ENCODE results near the gene YWHAQ. TPM values are rescaled to one million over a fixed set of nuclear protein-coding genes. Genes with fewer than 3 reads are reported as not detected.
"Not testable (repeated sequence)": the region's sequence is repeated elsewhere in the genome, so short reads cannot be mapped to it uniquely, and the experiment has no call there.

The YWHAQ gene
- total RNA-seq, 6 experiments from 2014 or later: 70.4 to 105 (median 84.2) TPM

- ATAC-seq (peak in 3 of 4 donors; percentile 32 to 63 (median 33)), DNase-seq (no peak)
- no peaks in the 10 kb centered on the region for H3K27me3 ChIP-seq
- H3K27ac ChIP-seq: no peak overlapping the region
- no peaks in the 10 kb centered on the region for H3K9me3 ChIP-seq
- TF ChIP-seq, protein P1, sequence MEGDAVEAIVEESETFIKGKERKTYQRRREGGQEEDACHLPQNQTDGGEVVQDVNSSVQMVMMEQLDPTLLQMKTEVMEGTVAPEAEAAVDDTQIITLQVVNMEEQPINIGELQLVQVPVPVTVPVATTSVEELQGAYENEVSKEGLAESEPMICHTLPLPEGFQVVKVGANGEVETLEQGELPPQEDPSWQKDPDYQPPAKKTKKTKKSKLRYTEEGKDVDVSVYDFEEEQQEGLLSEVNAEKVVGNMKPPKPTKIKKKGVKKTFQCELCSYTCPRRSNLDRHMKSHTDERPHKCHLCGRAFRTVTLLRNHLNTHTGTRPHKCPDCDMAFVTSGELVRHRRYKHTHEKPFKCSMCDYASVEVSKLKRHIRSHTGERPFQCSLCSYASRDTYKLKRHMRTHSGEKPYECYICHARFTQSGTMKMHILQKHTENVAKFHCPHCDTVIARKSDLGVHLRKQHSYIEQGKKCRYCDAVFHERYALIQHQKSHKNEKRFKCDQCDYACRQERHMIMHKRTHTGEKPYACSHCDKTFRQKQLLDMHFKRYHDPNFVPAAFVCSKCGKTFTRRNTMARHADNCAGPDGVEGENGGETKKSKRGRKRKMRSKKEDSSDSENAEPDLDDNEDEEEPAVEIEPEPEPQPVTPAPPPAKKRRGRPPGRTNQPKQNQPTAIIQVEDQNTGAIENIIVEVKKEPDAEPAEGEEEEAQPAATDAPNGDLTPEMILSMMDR (IDR thresholded peaks at IDR 0.05): no peak
- no peak for TF ChIP-seq POLR2A (IDR thresholded peaks at IDR 0.05)
- 56% methylated on average over 3 of the region's 3 CpGs for WGBS (ENCODE audit: insufficient coverage, low coverage, low lambda C conversion rate, missing lambda C conversion rate)
- intact Hi-C loops (cut with DNase I): no loop called here
- no peaks in the 10 kb centered on the region for H3K4me1 ChIP-seq
- H3K4me3 ChIP-seq: no peak overlapping the region
- H3K36me3 ChIP-seq: peaks cover 0 to 7% (median 5%) of the 10 kb centered on the region in 4 donors
These were observed 38.1 kb downstream of the YWHAQ start for GRCh38 chr2:9592699-9593098.

GRCh38 chr2:9590641-9591040 lies 40.2 kb downstream of the YWHAQ start:
- WGBS (ENCODE audit: insufficient coverage, low coverage, low lambda C conversion rate, missing lambda C conversion rate): 86% methylated on average over 3 of the region's 3 CpGs
- no peak overlapping the region for H3K27ac ChIP-seq
- no peak for DNase-seq
- H3K36me3 ChIP-seq: peaks cover 0 to 23% (median 5%) of the 10 kb centered on the region in 4 donors
- no peaks in the 10 kb centered on the region for H3K27me3 ChIP-seq
- no peaks in the 10 kb centered on the region for H3K9me3 ChIP-seq
- TF ChIP-seq, protein P1 (IDR thresholded peaks at IDR 0.05): no peak
- TF ChIP-seq POLR2A (IDR thresholded peaks at IDR 0.05): no peak
- ATAC-seq: no peak
- intact Hi-C loops (cut with DNase I): no loop called here
- H3K4me3 ChIP-seq: no peak overlapping the region
- no peaks in the 10 kb centered on the region for H3K4me1 ChIP-seq

DNA sequence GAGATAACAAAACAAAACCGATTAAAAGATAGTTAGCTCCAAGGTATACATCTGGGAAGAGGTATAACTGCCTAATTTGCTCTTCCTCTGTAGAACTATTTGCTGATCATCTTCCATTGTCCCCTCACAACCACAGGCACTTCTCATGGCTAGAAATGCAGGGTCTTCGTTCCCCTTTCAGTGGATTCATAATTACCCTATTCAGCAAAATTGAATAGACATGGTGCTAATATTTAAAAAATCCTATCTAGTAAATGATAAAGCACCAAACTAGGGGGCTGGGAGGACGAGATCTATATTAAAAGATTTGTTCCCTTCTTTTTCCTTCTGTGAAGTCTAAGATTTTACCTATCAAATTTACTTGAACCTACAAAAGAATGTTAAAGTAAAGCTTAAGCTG lies 44.3 kb downstream of the YWHAQ start:
- H3K27me3 ChIP-seq: no peaks in the 10 kb centered on the region
- H3K27ac ChIP-seq: no peak overlapping the region
- H3K36me3 ChIP-seq: peaks cover 0 to 40% (median 9%) of the 10 kb centered on the region in 4 donors
- no peak for DNase-seq
- no peaks in the 10 kb centered on the region for H3K9me3 ChIP-seq
- H3K4me1 ChIP-seq: no peaks in the 10 kb centered on the region
- no peak for ATAC-seq
- no peak for TF ChIP-seq POLR2A (IDR thresholded peaks at IDR 0.05)
- TF ChIP-seq, protein P1 (IDR thresholded peaks at IDR 0.05): no peak
- no peak overlapping the region for H3K4me3 ChIP-seq
- WGBS (ENCODE audit: insufficient coverage, low coverage, low lambda C conversion rate, missing lambda C conversion rate): 96% methylated on average over 3 of the region's 3 CpGs
- intact Hi-C loops (cut with DNase I): no loop called here

DNA sequence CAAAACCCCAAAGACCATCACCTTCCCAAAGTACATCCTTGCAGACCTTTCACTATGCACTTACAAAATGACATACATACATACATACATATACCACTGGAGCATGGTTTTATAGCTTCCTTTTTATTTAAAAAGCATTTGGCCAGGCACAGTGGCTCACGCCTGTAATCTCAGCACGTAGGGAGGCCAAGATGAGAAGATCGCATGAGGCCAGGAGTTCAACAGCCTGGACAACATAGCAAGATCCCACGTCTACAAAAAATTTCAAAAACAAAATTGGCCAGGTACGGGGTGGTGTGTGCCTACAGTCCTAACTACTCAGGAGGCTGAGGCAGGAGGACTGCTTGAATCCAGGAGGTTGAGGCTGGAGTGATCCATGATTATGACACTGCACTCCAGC lies 45.3 kb downstream of the YWHAQ start:
- no peaks in the 10 kb centered on the region for H3K9me3 ChIP-seq
- TF ChIP-seq POLR2A (IDR thresholded peaks at IDR 0.05): no peak
- TF ChIP-seq, protein P1 (IDR thresholded peaks at IDR 0.05): no peak
- 100% methylated on average over 1 of the region's 5 CpGs for WGBS (ENCODE audit: insufficient coverage, low coverage, low lambda C conversion rate, missing lambda C conversion rate)
- no peaks in the 10 kb centered on the region for H3K4me1 ChIP-seq
- peaks cover 0 to 40% (median 9%) of the 10 kb centered on the region in 4 donors for H3K36me3 ChIP-seq
- no peak for DNase-seq
- no peaks in the 10 kb centered on the region for H3K27me3 ChIP-seq
- H3K4me3 ChIP-seq: no peak overlapping the region
- intact Hi-C loops (cut with DNase I): no loop called here
- no peak overlapping the region for H3K27ac ChIP-seq
- no peak for ATAC-seq

DNA sequence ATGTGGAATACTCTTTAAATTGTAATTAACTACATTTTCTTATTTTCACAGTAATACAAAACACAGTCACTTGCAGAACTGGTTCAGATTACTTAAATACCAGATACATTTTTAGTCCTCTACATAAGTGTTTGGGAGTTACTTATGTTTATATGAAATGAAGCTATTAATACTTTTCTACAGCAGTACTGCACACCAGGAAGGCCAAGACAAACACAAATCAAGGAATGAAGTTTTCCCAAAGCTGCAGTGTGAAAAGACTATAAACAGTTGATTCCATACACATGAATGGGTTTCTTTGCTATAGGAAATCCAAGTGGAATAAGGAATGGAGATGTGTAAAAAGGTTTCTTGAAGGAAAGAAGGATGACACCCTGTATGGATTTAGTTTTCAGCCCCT lies 45.9 kb downstream of the YWHAQ start:
- H3K4me1 ChIP-seq; H3K27me3 ChIP-seq; ATAC-seq; H3K9me3 ChIP-seq; DNase-seq; intact Hi-C loops (cut with DNase I); H3K4me3 ChIP-seq; H3K27ac ChIP-seq: not testable (repeated sequence)
- H3K36me3 ChIP-seq: peaks cover 0 to 40% (median 9%) of the 10 kb centered on the region in 4 donors
